Measurements from ENCODE around the gene PPP1R3F. TPM values are rescaled to one million over a fixed set of nuclear protein-coding genes. Genes with fewer than 3 reads are reported as not detected.

Gene PPP1R3F
- total RNA-seq, 1 donor from 2014 or later, result 16.1 TPM

- Mint-ChIP-seq H3K9me3 (ENCODE audit: unreplicated experiment) (peaks cover 2% of the 10 kb centered on the region), H3K27me3 (ENCODE audit: unreplicated experiment) (no peaks in the 10 kb centered on the region), H3K27ac (ENCODE audit: unreplicated experiment) (no peak overlapping the region), H3K36me3 (ENCODE audit: unreplicated experiment) (no peaks in the 10 kb centered on the region), H3K4me1 (ENCODE audit: low read depth, unreplicated experiment) (peaks cover 6% of the 10 kb centered on the region), H3K4me3 (ENCODE audit: unreplicated experiment) (no peak overlapping the region)
- no peak for DNase-seq
- no peak for TF ChIP-seq CTCF (IDR thresholded peaks at IDR 0.05; ENCODE audit: partially characterized antibody, unreplicated experiment)
Measured at GRCh38 chrX:49276671-49277534, 7.3 kb downstream of the PPP1R3F start.

- DNase-seq, result no peak
- H3K27me3 Mint-ChIP-seq (ENCODE audit: unreplicated experiment), result peaks cover under 1% of the 10 kb centered on the region
- no peak for TF ChIP-seq CTCF (IDR thresholded peaks at IDR 0.05; ENCODE audit: partially characterized antibody, unreplicated experiment)
- peaks cover 12% of the 10 kb centered on the region for H3K4me1 Mint-ChIP-seq (ENCODE audit: low read depth, unreplicated experiment)
- no peaks in the 10 kb centered on the region for H3K36me3 Mint-ChIP-seq (ENCODE audit: unreplicated experiment)
- H3K4me3 Mint-ChIP-seq (ENCODE audit: unreplicated experiment), result no peak overlapping the region
- peaks cover 2% of the 10 kb centered on the region for H3K9me3 Mint-ChIP-seq (ENCODE audit: unreplicated experiment)
- H3K27ac Mint-ChIP-seq (ENCODE audit: unreplicated experiment), result no peak overlapping the region
Measured at GRCh38 chrX:49277535-49277830, 7.9 kb downstream of the PPP1R3F start.

GRCh38 chrX:49278081-49278480 is 8.5 kb downstream of the PPP1R3F start:
- Mint-ChIP-seq H3K27me3 (ENCODE audit: unreplicated experiment) (peaks cover 2% of the 10 kb centered on the region), H3K36me3 (ENCODE audit: unreplicated experiment) (no peaks in the 10 kb centered on the region), H3K9me3 (ENCODE audit: unreplicated experiment) (peaks cover 2% of the 10 kb centered on the region), H3K4me1 (ENCODE audit: low read depth, unreplicated experiment) (peaks cover 12% of the 10 kb centered on the region), H3K27ac (ENCODE audit: unreplicated experiment) (no peak overlapping the region), H3K4me3 (ENCODE audit: unreplicated experiment) (no peak overlapping the region)
- DNase-seq, result no peak
- TF ChIP-seq CTCF (IDR thresholded peaks at IDR 0.05; ENCODE audit: partially characterized antibody, unreplicated experiment), result no peak

- no peak for DNase-seq
- Mint-ChIP-seq H3K4me3 (ENCODE audit: unreplicated experiment) (no peak overlapping the region), H3K27me3 (ENCODE audit: unreplicated experiment) (peaks cover 2% of the 10 kb centered on the region), H3K27ac (ENCODE audit: unreplicated experiment) (no peak overlapping the region), H3K4me1 (ENCODE audit: low read depth, unreplicated experiment) (peaks cover 7% of the 10 kb centered on the region), H3K36me3 (ENCODE audit: unreplicated experiment) (no peaks in the 10 kb centered on the region), H3K9me3 (ENCODE audit: unreplicated experiment) (no peaks in the 10 kb centered on the region)
- no peak for TF ChIP-seq CTCF (IDR thresholded peaks at IDR 0.05; ENCODE audit: partially characterized antibody, unreplicated experiment)
Measured at GRCh38 chrX:49282647-49283011, 13.0 kb downstream of the PPP1R3F start.

GRCh38 chrX:49284212-49284611 is 14.6 kb downstream of the PPP1R3F start:
- Mint-ChIP-seq H3K36me3 (ENCODE audit: unreplicated experiment) (no peaks in the 10 kb centered on the region), H3K27ac (ENCODE audit: unreplicated experiment) (no peak overlapping the region), H3K4me1 (ENCODE audit: low read depth, unreplicated experiment) (peaks cover 7% of the 10 kb centered on the region), H3K27me3 (ENCODE audit: unreplicated experiment) (peaks cover 2% of the 10 kb centered on the region), H3K4me3 (ENCODE audit: unreplicated experiment) (no peak overlapping the region), H3K9me3 (ENCODE audit: unreplicated experiment) (no peaks in the 10 kb centered on the region)
- no peak for TF ChIP-seq CTCF (IDR thresholded peaks at IDR 0.05; ENCODE audit: partially characterized antibody, unreplicated experiment)
- DNase-seq, result no peak

Data from glutamatergic neuron (in vitro differentiated cells).